MM.1S (cell line): ENCODE results near the gene ZXDC.

ENCODE experiments used
- EZH2 ChIP-seq: fragments of 300-600 bp; sonication (generic); optimal IDR thresholded peaks from 2 replicates; pipeline ENCODE3; 2017; ENCODE audit warnings: low read depth, mild to moderate bottlenecking, antibody characterized with exemption, low read length, mixed read lengths
- TF ChIP-seq, protein P1 (sequence below): fragments of 300-600 bp; sonication (generic); IDR thresholded peaks from 2 replicates; pipeline ENCODE4 v1.5.1; 2016; ENCODE audit warnings: antibody characterized with exemption, low read length, mixed read lengths

- TF ChIP-seq, protein P1, sequence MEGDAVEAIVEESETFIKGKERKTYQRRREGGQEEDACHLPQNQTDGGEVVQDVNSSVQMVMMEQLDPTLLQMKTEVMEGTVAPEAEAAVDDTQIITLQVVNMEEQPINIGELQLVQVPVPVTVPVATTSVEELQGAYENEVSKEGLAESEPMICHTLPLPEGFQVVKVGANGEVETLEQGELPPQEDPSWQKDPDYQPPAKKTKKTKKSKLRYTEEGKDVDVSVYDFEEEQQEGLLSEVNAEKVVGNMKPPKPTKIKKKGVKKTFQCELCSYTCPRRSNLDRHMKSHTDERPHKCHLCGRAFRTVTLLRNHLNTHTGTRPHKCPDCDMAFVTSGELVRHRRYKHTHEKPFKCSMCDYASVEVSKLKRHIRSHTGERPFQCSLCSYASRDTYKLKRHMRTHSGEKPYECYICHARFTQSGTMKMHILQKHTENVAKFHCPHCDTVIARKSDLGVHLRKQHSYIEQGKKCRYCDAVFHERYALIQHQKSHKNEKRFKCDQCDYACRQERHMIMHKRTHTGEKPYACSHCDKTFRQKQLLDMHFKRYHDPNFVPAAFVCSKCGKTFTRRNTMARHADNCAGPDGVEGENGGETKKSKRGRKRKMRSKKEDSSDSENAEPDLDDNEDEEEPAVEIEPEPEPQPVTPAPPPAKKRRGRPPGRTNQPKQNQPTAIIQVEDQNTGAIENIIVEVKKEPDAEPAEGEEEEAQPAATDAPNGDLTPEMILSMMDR: no peak
- no peak for TF ChIP-seq EZH2
Measured at GRCh38 chr3:126481808-126482502, 6.3 kb upstream of the ZXDC start.
